ENCODE results near the gene LRRC47. TPM values are rescaled to one million over a fixed set of nuclear protein-coding genes. Genes with fewer than 3 reads are reported as not detected.

LRRC47 gene
- total and polyA plus RNA-seq, 2 of the 13 experiments (the other 11 are each of a cell fraction or from before 2014, with no cell fraction given) = 18.3 to 52.5 TPM

GRCh38 chr1:3750741-3751140, 45.6 kb downstream of the LRRC47 start:
- intact Hi-C loops (cut with micrococcal nuclease; ENCODE audit: unreplicated experiment) (no loop called here), in situ Hi-C loops (cut with HindIII; ENCODE audit: extremely low pct_ligation_motif_present, low pct_unique_long_range_greater_than_20kb) (no loop called here)
- Histone ChIP-seq H2AFZ (ENCODE audit: low read length) (no peak overlapping the region), H3K27ac (ENCODE audit: extremely low read length, insufficient read depth, low read length) (no peak overlapping the region), H3K9ac (ENCODE audit: insufficient read depth, low read depth, low read length) (no peak overlapping the region), H3K36me3 (replicated peaks in 1 of 2; ENCODE audit: control insufficient read depth in 1 of 2, insufficient read depth in 2 of 2, low read length in 2 of 2) (no peaks in the 10 kb centered on the region), H3K27me3 (ENCODE audit: control insufficient read depth in 1 of 2, insufficient read depth in 2 of 2, low read length in 2 of 2) (peaks cover 15 to 45% of the 10 kb centered on the region in 2 experiments), H3K79me2 (ENCODE audit: insufficient read depth, low read length) (peaks cover 6% of the 10 kb centered on the region), H3K4me2 (ENCODE audit: low read depth, low read length) (no peak overlapping the region), H4K20me1 (ENCODE audit: insufficient read depth, low read length) (no peaks in the 10 kb centered on the region), H3K4me1 (ENCODE audit: insufficient read depth, low read length) (peaks cover 18% of the 10 kb centered on the region), H3K9me3 (ENCODE audit: low read length) (no peaks in the 10 kb centered on the region), H3K4me3 (replicated peaks in 1 of 3; ENCODE audit: insufficient read depth in 1 of 3, low read depth in 2 of 3, low read length in 3 of 3) (no peak overlapping the region)
- WGBS (ENCODE audit: low lambda C conversion rate) = 28% methylated on average over 6 of the region's 6 CpGs
- FAIRE-seq (no peak), ATAC-seq (no peak), DNase-seq (ENCODE audit: low spot score) (no peak)
- CTCF ChIA-PET (ENCODE audit: low intra/inter-chr PET ratio, low total read pairs) = no interaction called here
- POLR2A ChIA-PET = no interaction called here
- BruUV-seq (replicated peaks) = no TSS peak
- TF ChIP-seq ZNF543 (CRISPR knock-in tag; IDR thresholded peaks at IDR 0.05) = no peak
- no peak for TF ChIP-seq ZNF672 (CRISPR knock-in tag; IDR thresholded peaks at IDR 0.05)
- no peak for TF ChIP-seq HOXA9 (CRISPR knock-in tag; IDR thresholded peaks at IDR 0.05; ENCODE audit: borderline replicate concordance)
- TF ChIP-seq GPBP1L1 (CRISPR knock-in tag; IDR thresholded peaks at IDR 0.05) = no peak
- TF ChIP-seq NFYB (CRISPR knock-in tag; IDR thresholded peaks at IDR 0.05) = no peak
- TF ChIP-seq ZNF567 (CRISPR knock-in tag; IDR thresholded peaks at IDR 0.05; ENCODE audit: borderline replicate concordance) = no peak
- no peak for TF ChIP-seq HMGXB4 (CRISPR knock-in tag; IDR thresholded peaks at IDR 0.05; ENCODE audit: borderline replicate concordance in 1 of 2, low read depth in 1 of 2)
- TF ChIP-seq ZNF629 (CRISPR knock-in tag; conservative IDR thresholded peaks at IDR 0.05) = no peak
- no peak for TF ChIP-seq NFRKB (IDR thresholded peaks at IDR 0.05)
- no peak for TF ChIP-seq MED1 (CRISPR knock-in tag; IDR thresholded peaks at IDR 0.05)
- TF ChIP-seq HNRNPK (IDR thresholded peaks at IDR 0.05; ENCODE audit: low read depth, low read length, poor library complexity, severe bottlenecking) = no peak
- no peak for TF ChIP-seq BRF2 (CRISPR knock-in tag; IDR thresholded peaks at IDR 0.05)
- no peak for TF ChIP-seq ATF2 (CRISPR knock-in tag; IDR thresholded peaks at IDR 0.05)
- no peak for TF ChIP-seq ZNF644 (CRISPR knock-in tag; IDR thresholded peaks at IDR 0.05; ENCODE audit: low read depth)
- TF ChIP-seq MIER2 (CRISPR knock-in tag; IDR thresholded peaks at IDR 0.05) = no peak
- no peak for TF ChIP-seq RFX5 (IDR thresholded peaks at IDR 0.05; ENCODE audit: low read depth, low read length)
- no peak for TF ChIP-seq PRDM10 (CRISPR knock-in tag; IDR thresholded peaks at IDR 0.05; ENCODE audit: low read depth)
